Prostate gland (tissue), 2 donors: ENCODE results near the gene AS3MT.

Experiments used
- POLR2A ChIP-seq: fragments of 450-650 bp; IDR thresholded peaks from one replicate; pipeline ENCODE4 v1.6.1; 2016; ENCODE audit warnings: antibody characterized with exemption, mild to moderate bottlenecking
- TF ChIP-seq, protein P1 (sequence below), 4 experiments: fragments of 200-600 bp in 2 of 4; fragments of 450-650 bp in 2 of 4; sonication (generic) in 2 of 4; IDR thresholded peaks; 1 replicate in 3 of 4; 2 replicates in 1 of 4; pipeline ENCODE4 v1.5.1; 2016 to 2019; ENCODE audit warnings: antibody characterized with exemption in 4 of 4, mild to moderate bottlenecking in 2 of 4, moderate library complexity in 2 of 4

GRCh38 chr10:102832248-102832647 is 37.0 kb upstream of the AS3MT start:
- TF ChIP-seq POLR2A, result no peak
- TF ChIP-seq, protein P1, sequence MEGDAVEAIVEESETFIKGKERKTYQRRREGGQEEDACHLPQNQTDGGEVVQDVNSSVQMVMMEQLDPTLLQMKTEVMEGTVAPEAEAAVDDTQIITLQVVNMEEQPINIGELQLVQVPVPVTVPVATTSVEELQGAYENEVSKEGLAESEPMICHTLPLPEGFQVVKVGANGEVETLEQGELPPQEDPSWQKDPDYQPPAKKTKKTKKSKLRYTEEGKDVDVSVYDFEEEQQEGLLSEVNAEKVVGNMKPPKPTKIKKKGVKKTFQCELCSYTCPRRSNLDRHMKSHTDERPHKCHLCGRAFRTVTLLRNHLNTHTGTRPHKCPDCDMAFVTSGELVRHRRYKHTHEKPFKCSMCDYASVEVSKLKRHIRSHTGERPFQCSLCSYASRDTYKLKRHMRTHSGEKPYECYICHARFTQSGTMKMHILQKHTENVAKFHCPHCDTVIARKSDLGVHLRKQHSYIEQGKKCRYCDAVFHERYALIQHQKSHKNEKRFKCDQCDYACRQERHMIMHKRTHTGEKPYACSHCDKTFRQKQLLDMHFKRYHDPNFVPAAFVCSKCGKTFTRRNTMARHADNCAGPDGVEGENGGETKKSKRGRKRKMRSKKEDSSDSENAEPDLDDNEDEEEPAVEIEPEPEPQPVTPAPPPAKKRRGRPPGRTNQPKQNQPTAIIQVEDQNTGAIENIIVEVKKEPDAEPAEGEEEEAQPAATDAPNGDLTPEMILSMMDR (IDR thresholded peaks at IDR 0.05), result no peak
